Heart left ventricle (tissue), 13 donors: ENCODE measurements around the gene RFT1.

ENCODE experiments used
- CTCF ChIP-seq, 12 donors: fragments of 200-600 bp; sonication (generic) in 4 of 12; IDR thresholded peaks; one replicate each; pipeline versions ENCODE4 v1.5.0 to v1.8.0; 2018 to 2022; ENCODE audit warnings: antibody characterized with exemption in 12 of 12, mild to moderate bottlenecking in 5 of 12
- POLR2A ChIP-seq, 2 donors: fragments of 450-650 bp; IDR thresholded peaks; one replicate each; pipeline ENCODE4 v1.6.1; 2017; ENCODE audit warnings: antibody characterized with exemption in 2 of 2, mild to moderate bottlenecking in 2 of 2, moderate library complexity in 2 of 2
- donor health status: ischemic (EF 13 %, LVEDD 7.1; RV severe dilation, severe dysfunction).
- donor health status: DM: no; HTN: yes; CAD: no.
- donor health status: DM: no; HTN: no; CAD: no.
- donor health status: ischemic (EF 25% LVEDD 6.9; RV normal size, moderate dysfunction).
- donor health status: ischemic (EF 25% LVEDD 5.7; RV mildly dilated, moderate dysfunction).
- donor health status: ischemic (EF 35%, LVEDD 5.7; RV mildly dilated, moderate dysfunction).
- donor health status: nonischemic (EF 11% LVEDD 7.7; RV severe dilation, severe dysfunction).
- donor health status: DM: yes; HTN: yes; CAD: no.
- donor health status: PGD.
- donor health status: ischemic (EF 29% LVEDD 5.4; RV normal size, mild dysfunction).
- donor health status: nonischemic (EF 23%, LVEDD 6.1; RV moderate dilation, normal function).

- TF ChIP-seq CTCF (IDR thresholded peaks at IDR 0.05) (no peak), POLR2A (IDR thresholded peaks at IDR 0.05) (no peak)
Observed at GRCh38 chr3:53077476-53078220, 52.6 kb downstream of the RFT1 start.
